Measurements from ENCODE around the gene SLC38A10. TPM values are rescaled to one million over a fixed set of nuclear protein-coding genes. Genes with fewer than 3 reads are reported as not detected.

Gene SLC38A10
- total and polyA plus RNA-seq, 2 of the 4 experiments (the other 2 are of a cell fraction): 12.7 to 46.7 TPM

- Histone ChIP-seq H3K9me1 (ENCODE audit: insufficient read depth, low read length) (peaks cover 8% of the 10 kb centered on the region; the same call in 1 of the 2 replicates), H2BK20ac (ENCODE audit: low read depth, low read length) (no peak overlapping the region), H3K36me3 (ENCODE audit: control insufficient read depth, insufficient read depth, low read length) (peaks cover 12% of the 10 kb centered on the region; the same call in 1 of the 2 replicates), H3K4me1 (ENCODE audit: control insufficient read depth, insufficient read depth, low read length) (peaks cover 12% of the 10 kb centered on the region), H4K20me1 (ENCODE audit: insufficient read depth, low read length) (peaks cover 36% of the 10 kb centered on the region), H4K91ac (ENCODE audit: insufficient read depth, low read depth, low read length) (no peak overlapping the region), H4K5ac (ENCODE audit: low read depth, low read length) (no peak overlapping the region), H4K8ac (ENCODE audit: low read depth in 2 of 2, low read length in 2 of 2) (no peak overlapping the region), H3K4me2 (ENCODE audit: low read depth, low read length) (no peak overlapping the region), H3K4me3 (ENCODE audit: insufficient read depth, low read depth, low read length) (no peak overlapping the region), H3K23ac (ENCODE audit: low read depth, low read length) (no peak overlapping the region), H3K56ac (ENCODE audit: extremely low read depth, insufficient read depth, low read length) (no peak overlapping the region), H2AFZ (replicated peaks; ENCODE audit: low read length, poor library complexity) (no peak overlapping the region), H3K27me3 (ENCODE audit: control insufficient read depth, insufficient read depth, low read length) (no peaks in the 10 kb centered on the region), H3K14ac (replicated peaks; ENCODE audit: low read depth, low read length) (no peak overlapping the region), H3K9ac (ENCODE audit: low read depth, low read length) (no peak overlapping the region), H3K4ac (ENCODE audit: low read depth, low read length) (no peak overlapping the region), H2BK5ac (ENCODE audit: low read depth, low read length, poor library complexity, severe bottlenecking) (no peak overlapping the region), H3K18ac (ENCODE audit: low read depth, low read length) (no peak overlapping the region), H2AK9ac (replicated peaks; ENCODE audit: low read depth, low read length, poor library complexity) (no peak overlapping the region), H3K9me3 (ENCODE audit: control insufficient read depth, insufficient read depth, low read length) (no peaks in the 10 kb centered on the region), H3K27ac (ENCODE audit: insufficient read depth, low read length) (no peak overlapping the region), H2BK15ac (ENCODE audit: low read depth, low read length) (no peak overlapping the region), H2BK120ac (ENCODE audit: low read depth, low read length) (no peak overlapping the region), H2AK5ac (ENCODE audit: low read depth, low read length) (no peak overlapping the region; the same call in 1 of the 2 replicates), H3K79me1 (ENCODE audit: low read depth in 1 of 2, low read length in 2 of 2) (peaks cover 34 to 72% of the 10 kb centered on the region in 2 experiments)
- 89% methylated on average over 16 of the region's 21 CpGs; no CpG with 5 or more reads in 1 of the 2 experiments for WGBS, 2 experiments (ENCODE audit: extremely low coverage in 2 of 2, insufficient read length in 1 of 2)
- dilution Hi-C loops (cut with HindIII; ENCODE audit: low sequenced_read_pairs, unreplicated experiment): no loop called here
- TF ChIP-seq RCOR1 (IDR thresholded peaks at IDR 0.05; ENCODE audit: insufficient replicate concordance, low read length) (no peak), NFE2L2 (IDR thresholded peaks at IDR 0.05; ENCODE audit: low read depth, low read length) (no peak), BHLHE40 (IDR thresholded peaks at IDR 0.05; ENCODE audit: low read depth, low read length) (no peak), RFX5 (IDR thresholded peaks at IDR 0.05; ENCODE audit: low read depth, low read length) (no peak), RAD21 (IDR thresholded peaks at IDR 0.05; ENCODE audit: low read length) (no peak), ELK1 (IDR thresholded peaks at IDR 0.05; ENCODE audit: borderline replicate concordance, low read depth, low read length) (no peak), CHD1 (IDR thresholded peaks at IDR 0.05; ENCODE audit: low read depth, low read length) (no peak), MXI1 (IDR thresholded peaks at IDR 0.05; ENCODE audit: borderline replicate concordance, low read depth, low read length) (no peak), CTCF (conservative IDR thresholded peaks at IDR 0.05; ENCODE audit: low read depth, low read length) (no peak), CEBPB (IDR thresholded peaks at IDR 0.05; ENCODE audit: low read depth, low read length) (no peak), MAFK (IDR thresholded peaks at IDR 0.05; ENCODE audit: low read depth, low read length) (no peak), FOS (IDR thresholded peaks at IDR 0.05; ENCODE audit: low read depth, low read length) (no peak)
- DNase-seq (no peak), ATAC-seq (ENCODE audit: low read depth) (no peak)
- CTCF ChIA-PET: no interaction called here
- BruUV-seq (replicated peaks): no TSS peak
- intact Hi-C loops (cut with micrococcal nuclease): no loop called here
- in situ Hi-C loops (cut with MboI; ENCODE audit: low sequenced_read_pairs): no loop called here
- POLR2A ChIA-PET (ENCODE audit: unreplicated experiment): no interaction called here
These were observed 58.3 kb downstream of the SLC38A10 start for GRCh38 chr17:81236784-81237183.

Measured in IMR-90 (cell line).